OCI-LY1 (cell line): ENCODE data around the gene GPR148.
"Not testable (repeated sequence)": the region's sequence is repeated elsewhere in the genome, so short reads cannot be mapped to it uniquely, and the experiment has no call there.

ENCODE experiments used
- H2AFZ ChIP-seq: fragments of 200-600 bp; sonication (generic), shearing (Covaris generic); 2 replicates; pipeline ENCODE4 v1.6.0; 2014; ENCODE audit warnings: antibody characterized with exemption, mild to moderate bottlenecking, low read length
- H3F3A ChIP-seq: fragments of 200-600 bp; sonication (generic), shearing (Covaris generic); 2 replicates; pipeline ENCODE4 v1.6.0; 2014; ENCODE audit warnings: mild to moderate bottlenecking, antibody characterized with exemption, low read length, moderate library complexity; ENCODE audit not compliant: insufficient read depth
- H3K27ac ChIP-seq: fragments of 200-600 bp; sonication (generic); 2 replicates; pipeline ENCODE4 v1.5.1; 2014; ENCODE audit warnings: low read length, mixed run types, mild to moderate bottlenecking, low read depth; ENCODE audit not compliant: poor library complexity, severe bottlenecking
- H3K27me3 ChIP-seq: fragments of 200-600 bp; sonication (generic); 2 replicates; pipeline ENCODE4 v1.6.0; 2014; ENCODE audit warnings: antibody characterized with exemption, mild to moderate bottlenecking, low read length, moderate library complexity; ENCODE audit not compliant: insufficient read depth
- H3K36me3 ChIP-seq: fragments of 200-600 bp; sonication (generic); 2 replicates; pipeline ENCODE4 v1.6.1; 2014; ENCODE audit warnings: mild to moderate bottlenecking, antibody characterized with exemption, low read length, moderate library complexity, mixed read lengths; ENCODE audit not compliant: insufficient read depth
- H3K4me1 ChIP-seq: fragments of 200-600 bp; sonication (generic); 2 replicates; pipeline ENCODE4 v1.5.1; 2014; ENCODE audit warnings: mild to moderate bottlenecking, low read length, moderate library complexity; ENCODE audit not compliant: insufficient read depth, severe bottlenecking
- H3K4me2 ChIP-seq: fragments of 200-600 bp; sonication (generic), shearing (Covaris generic); 2 replicates; pipeline ENCODE4 v1.6.1; 2014; ENCODE audit warnings: low read length
- H3K4me3 ChIP-seq: fragments of 200-600 bp; sonication (generic); 2 replicates; pipeline ENCODE4 v1.5.1; 2014; ENCODE audit warnings: low read length, low read depth, mild to moderate bottlenecking, mixed read lengths; ENCODE audit not compliant: poor library complexity, severe bottlenecking
- H3K79me2 ChIP-seq: fragments of 200-600 bp; shearing (Covaris generic); 2 replicates; pipeline ENCODE4 v1.6.1; 2016; ENCODE audit warnings: mixed run types, low read length, mixed read lengths; ENCODE audit not compliant: insufficient read depth
- H3K9ac ChIP-seq: fragments of 200-600 bp; sonication (generic), shearing (Covaris generic); 2 replicates; pipeline ENCODE4 v1.6.1; 2014; ENCODE audit warnings: mild to moderate bottlenecking, low read length, mixed read lengths
- H3K9me2 ChIP-seq: fragments of 200-600 bp; sonication (generic), shearing (Covaris generic); 2 replicates; pipeline ENCODE4 v1.6.1; 2014; ENCODE audit warnings: low read depth, mild to moderate bottlenecking, low read length, mixed read lengths
- H3K9me3 ChIP-seq: fragments of 200-600 bp; shearing (Covaris generic); 2 replicates; pipeline ENCODE4 v1.6.1; 2014; ENCODE audit warnings: low read length, mixed read lengths
- H4K20me1 ChIP-seq: fragments of 200-600 bp; sonication (generic), shearing (Covaris generic); 2 replicates; pipeline ENCODE4 v1.6.0; 2016; ENCODE audit warnings: mild to moderate bottlenecking, low read length; ENCODE audit not compliant: insufficient read depth
- CTCF ChIP-seq: fragments of 200-600 bp; sonication (generic), shearing (Covaris generic); IDR thresholded peaks from 2 replicates; pipeline ENCODE4 v1.5.1; 2017; ENCODE audit warnings: mild to moderate bottlenecking, antibody characterized with exemption, low read length, moderate library complexity, mixed read lengths
- EZH2 ChIP-seq: fragments of 200-600 bp; sonication (generic), shearing (Covaris generic); IDR thresholded peaks from 2 replicates; pipeline ENCODE4 v1.8.0; 2017; ENCODE audit warnings: borderline replicate concordance, mixed run types, mild to moderate bottlenecking, antibody characterized with exemption, low read length, moderate library complexity, mixed read lengths

Gene GPR148

GRCh38 chr2:130728549-130729316 lies at the start of gene GPR148:
Gene GPR148 (plus strand): TSS chr2:130729070. CDS start chr2:130729152, 82 bp downstream.
- Histone ChIP-seq H3K36me3 (no peaks in the 10 kb centered on the region), H2AFZ (no peak within 1 kb of the TSS), H3K9ac (no peak within 1 kb of the TSS), H3K4me3 (no peak within 1 kb of the TSS), H3K27ac (no peak within 1 kb of the TSS), H3K9me3 (no peaks in the 10 kb centered on the region), H4K20me1 (no peaks in the 10 kb centered on the region), H3K4me1 (no peaks in the 10 kb centered on the region), H3K79me2 (no peaks in the 10 kb centered on the region), H3K27me3 (no peaks in the 10 kb centered on the region), H3K4me2 (no peak within 1 kb of the TSS), H3K9me2 (no peaks in the 10 kb centered on the region), H3F3A (no peaks in the 10 kb centered on the region)
- TF ChIP-seq CTCF = no peak
- TF ChIP-seq EZH2 = no peak

GRCh38 chr2:130692041-130692770 lies 36.7 kb upstream of the GPR148 start:
- not testable (repeated sequence) for H3K9me2 ChIP-seq, H3K36me3 ChIP-seq, H3K4me1 ChIP-seq, H3K27ac ChIP-seq, H3K9ac ChIP-seq, H3K27me3 ChIP-seq, H2AFZ ChIP-seq, H3K4me2 ChIP-seq, H3K79me2 ChIP-seq, H4K20me1 ChIP-seq, H3F3A ChIP-seq, H3K9me3 ChIP-seq, H3K4me3 ChIP-seq

GRCh38 chr2:130693474-130693873 lies 35.4 kb upstream of the GPR148 start:
- H3K4me2 ChIP-seq, H3F3A ChIP-seq, H3K9me3 ChIP-seq, H3K27ac ChIP-seq, H3K36me3 ChIP-seq, H2AFZ ChIP-seq, H3K4me1 ChIP-seq, H4K20me1 ChIP-seq, H3K27me3 ChIP-seq, H3K79me2 ChIP-seq, H3K9me2 ChIP-seq, H3K9ac ChIP-seq: not testable (repeated sequence)
- H3K4me3 ChIP-seq = peak overlapping the region; percentile 37

GRCh38 chr2:130703250-130703649 lies 25.6 kb upstream of the GPR148 start:
- not testable (repeated sequence) for H3K9ac ChIP-seq, H3K4me3 ChIP-seq, H3K4me1 ChIP-seq, H3K79me2 ChIP-seq, H2AFZ ChIP-seq, H3K9me2 ChIP-seq, H3K27me3 ChIP-seq, H3K27ac ChIP-seq, H4K20me1 ChIP-seq, H3F3A ChIP-seq, H3K36me3 ChIP-seq, H3K4me2 ChIP-seq, H3K9me3 ChIP-seq

GRCh38 chr2:130714795-130715194 lies 14.1 kb upstream of the GPR148 start:
- not testable (repeated sequence) for H3K4me1 ChIP-seq, H3K27ac ChIP-seq

More at GRCh38 chr2:130714795-130715194, 14.1 kb upstream of the GPR148 start:
- not testable (repeated sequence) for H3K9ac ChIP-seq, H4K20me1 ChIP-seq, H3K27me3 ChIP-seq, H3K36me3 ChIP-seq, H3K9me2 ChIP-seq, H3K79me2 ChIP-seq, H2AFZ ChIP-seq, H3K4me3 ChIP-seq, H3K4me2 ChIP-seq, H3F3A ChIP-seq, H3K9me3 ChIP-seq
